Liver (tissue), 9 donors: ENCODE data around the gene NAGA. TPM values are rescaled to one million over a fixed set of nuclear protein-coding genes. Genes with fewer than 3 reads are reported as not detected.

Experiments
- DNase-seq: peaks from one replicate; pipeline ENCODE4 v3.0.0-alpha.2; 2017; ENCODE audit warnings: low spot score
- H3K27ac ChIP-seq, 2 donors: one replicate each; pipeline ENCODE4 v1.7.0; 2013; ENCODE audit warnings: inconsistent platforms in 2 of 2, low read length in 2 of 2, control low read depth in 1 of 2, low read depth in 1 of 2, mild to moderate bottlenecking in 1 of 2
- H3K27me3 ChIP-seq, 4 donors: one replicate each; pipeline versions ENCODE4 v1.6.1 to v1.7.0; 2013; ENCODE audit warnings: low read length in 3 of 4, inconsistent platforms in 1 of 4, mild to moderate bottlenecking in 1 of 4, moderate library complexity in 1 of 4; ENCODE audit not compliant: control insufficient read depth in 4 of 4, insufficient read depth in 4 of 4
- H3K36me3 ChIP-seq, 4 donors: one replicate each; pipeline versions ENCODE4 v1.6.1 to v1.7.0; 2013; ENCODE audit warnings: low read length in 3 of 4, mild to moderate bottlenecking in 3 of 4, low read depth in 1 of 4, moderate library complexity in 1 of 4; ENCODE audit not compliant: control insufficient read depth in 4 of 4, insufficient read depth in 3 of 4
- H3K4me1 ChIP-seq, 4 donors: one replicate each; pipeline versions ENCODE4 v1.6.1 to v1.7.0; 2013; ENCODE audit warnings: low read length in 3 of 4, mild to moderate bottlenecking in 3 of 4, moderate library complexity in 1 of 4; ENCODE audit not compliant: control insufficient read depth in 4 of 4, insufficient read depth in 4 of 4
- H3K4me3 ChIP-seq, 3 donors: one replicate each; pipeline versions ENCODE4 v1.6.1 to v1.7.0; 2013; ENCODE audit warnings: low read length in 3 of 3, control low read depth in 1 of 3, low read depth in 1 of 3, mild to moderate bottlenecking in 1 of 3
- H3K9ac ChIP-seq, 2 donors: one replicate each; pipeline ENCODE4 v1.7.0; 2013; ENCODE audit warnings: low read length in 2 of 2, mild to moderate bottlenecking in 2 of 2, moderate library complexity in 2 of 2, control low read depth in 1 of 2, low read depth in 1 of 2
- H3K9me3 ChIP-seq, 4 donors: one replicate each; pipeline versions ENCODE4 v1.6.1 to v1.7.0; 2013; ENCODE audit warnings: low read length in 3 of 4; ENCODE audit not compliant: control insufficient read depth in 4 of 4
- ATF3 ChIP-seq: IDR thresholded peaks from 2 replicates; pipeline ENCODE4 v1.6.1; 2016; ENCODE audit warnings: antibody characterized with exemption
- CTCF ChIP-seq: fragments of 150-350 bp; IDR thresholded peaks from 2 replicates; pipeline ENCODE4 v1.5.1; 2017; ENCODE audit warnings: improper control_type of control experiment, low read depth, low read length; ENCODE audit not compliant: missing input control
- EGR1 ChIP-seq, 2 donors: IDR thresholded peaks; 2 replicates each; pipeline ENCODE4 v1.6.1; 2016 to 2018; ENCODE audit warnings: antibody characterized with exemption in 2 of 2, low read depth in 2 of 2
- FOXA1 ChIP-seq: IDR thresholded peaks from 2 replicates; pipeline ENCODE4 v1.6.1; 2016; ENCODE audit warnings: antibody characterized with exemption
- FOXA2 ChIP-seq: IDR thresholded peaks from 2 replicates; pipeline ENCODE4 v1.6.1; 2016; ENCODE audit warnings: antibody characterized with exemption
- GABPA ChIP-seq, 2 donors: IDR thresholded peaks in 1 of 2; conservative IDR thresholded peaks in 1 of 2; 2 replicates each; pipeline ENCODE4 v1.6.1; 2016; ENCODE audit warnings: antibody characterized with exemption in 2 of 2, mild to moderate bottlenecking in 1 of 2, moderate library complexity in 1 of 2
- HNF4A ChIP-seq, 2 donors: conservative IDR thresholded peaks; 2 replicates each; pipeline ENCODE4 v1.6.1; 2016; ENCODE audit warnings: antibody characterized with exemption in 2 of 2, mild to moderate bottlenecking in 2 of 2
- HNF4G ChIP-seq: IDR thresholded peaks from 2 replicates; pipeline ENCODE4 v1.6.1; 2016; ENCODE audit warnings: antibody characterized with exemption
- JUND ChIP-seq, 2 donors: IDR thresholded peaks; 2 replicates each; pipeline ENCODE4 v1.6.1; 2016; ENCODE audit warnings: antibody characterized with exemption in 2 of 2
- MAX ChIP-seq: IDR thresholded peaks from 2 replicates; pipeline ENCODE4 v1.6.1; 2016; ENCODE audit warnings: antibody characterized with exemption
- NR2F2 ChIP-seq: IDR thresholded peaks from 2 replicates; pipeline ENCODE4 v1.6.1; 2016; ENCODE audit warnings: antibody characterized with exemption
- RAD21 ChIP-seq, 2 donors: IDR thresholded peaks; 2 replicates each; pipeline ENCODE4 v1.6.1; 2016; ENCODE audit warnings: antibody characterized with exemption in 2 of 2, mild to moderate bottlenecking in 2 of 2
- RXRA ChIP-seq, 2 donors: IDR thresholded peaks; 2 replicates each; pipeline ENCODE4 v1.6.1; 2017 to 2018; ENCODE audit warnings: antibody characterized with exemption in 2 of 2, mild to moderate bottlenecking in 1 of 2
- SP1 ChIP-seq: IDR thresholded peaks from 2 replicates; pipeline ENCODE4 v1.6.1; 2018; ENCODE audit warnings: antibody characterized with exemption, mild to moderate bottlenecking
- TAF1 ChIP-seq: conservative IDR thresholded peaks from 2 replicates; pipeline ENCODE4 v1.6.1; 2016; ENCODE audit warnings: antibody characterized with exemption, mild to moderate bottlenecking
- YY1 ChIP-seq: IDR thresholded peaks from 2 replicates; pipeline ENCODE4 v1.6.1; 2016; ENCODE audit warnings: antibody characterized with exemption, mild to moderate bottlenecking
- ZBTB33 ChIP-seq: IDR thresholded peaks from 2 replicates; pipeline ENCODE4 v1.6.1; 2016; ENCODE audit warnings: antibody characterized with exemption
- WGBS: extraction: QIAGEN DNeasy Blood & Tissue Kit; methylation state at CpG from one replicate; pipeline ENCODE4 v1.1.7; 2013; 5-methylcytosine and 5-hydroxymethylcytosine counted together
- polyA plus RNA-seq, 2 donors: library from polyadenylated mRNA; stranded (reverse) in 1 of 2; unstranded in 1 of 2; fragments of 200-250 nt in 1 of 2; fragments of >200 nt in 1 of 2; fragmentation: Nextera tagmentation in 1 of 2; extraction: Ambion mirVana in 1 of 2; gene quantifications; one replicate each; pipeline versions ENCODE4 v1.2.1 to v1.2.3, GENCODE V29; 2013 to 2015
- total RNA-seq, 2 donors: library from RNA; depleted of rRNA; stranded (reverse); fragments of >200 nt; gene quantifications; one replicate each; pipeline ENCODE4 v1.2.3, GENCODE V29; 2014
- TF ChIP-seq, protein P1 (sequence below): IDR thresholded peaks from 2 replicates; pipeline ENCODE4 v1.6.1; 2016; ENCODE audit warnings: antibody characterized with exemption, mild to moderate bottlenecking
- donor health status: healthy.
- donor health status: healthy.
- donor health status: healthy.
- donor health status: healthy.
- donor health status: healthy.

Gene NAGA
- total and polyA plus RNA-seq, 4 donors, result 12.8 to 33.9 (median 23.9) TPM

- 92% methylated on average over 3 of the region's 3 CpGs for WGBS
- no peaks in the 10 kb centered on the region for H3K27me3 ChIP-seq
- TF ChIP-seq EGR1 (IDR thresholded peaks at IDR 0.05; ENCODE audit: low read depth in 2 of 2) (no peak), NR2F2 (no peak), HNF4G (no peak), JUND (IDR thresholded peaks at IDR 0.05) (no peak), CTCF (no peak), FOXA1 (no peak), HNF4A (conservative IDR thresholded peaks at IDR 0.05) (no peak), FOXA2 (no peak), MAX (no peak), ATF3 (no peak), YY1 (no peak)
Measured at GRCh38 chr22:42052765-42053164, 17.8 kb downstream of the NAGA start.

GRCh38 chr22:42050641-42051180 lies 19.9 kb downstream of the NAGA start:
- Histone ChIP-seq H3K9me3 (no peaks in the 10 kb centered on the region), H3K27me3 (no peaks in the 10 kb centered on the region), H3K4me3 (no peak overlapping the region), H3K27ac (no peak overlapping the region), H3K9ac (no peak overlapping the region), H3K4me1 (no peaks in the 10 kb centered on the region), H3K36me3 (no peaks in the 10 kb centered on the region)
- 68% methylated on average over 2 of the region's 2 CpGs for WGBS
- TF ChIP-seq RXRA (IDR thresholded peaks at IDR 0.05) (no peak), GABPA (IDR thresholded peaks at IDR 0.05 in 1 of 2, conservative IDR thresholded peaks at IDR 0.05 in 1 of 2) (no peak), EGR1 (IDR thresholded peaks at IDR 0.05; ENCODE audit: low read depth in 2 of 2) (no peak), HNF4A (conservative IDR thresholded peaks at IDR 0.05) (no peak), ATF3 (no peak), CTCF (no peak), NR2F2 (no peak), RAD21 (IDR thresholded peaks at IDR 0.05) (no peak), YY1 (no peak), MAX (no peak), FOXA1 (no peak), FOXA2 (no peak), HNF4G (no peak), ZBTB33 (no peak), TAF1 (no peak), SP1 (no peak)
- TF ChIP-seq, protein P1, sequence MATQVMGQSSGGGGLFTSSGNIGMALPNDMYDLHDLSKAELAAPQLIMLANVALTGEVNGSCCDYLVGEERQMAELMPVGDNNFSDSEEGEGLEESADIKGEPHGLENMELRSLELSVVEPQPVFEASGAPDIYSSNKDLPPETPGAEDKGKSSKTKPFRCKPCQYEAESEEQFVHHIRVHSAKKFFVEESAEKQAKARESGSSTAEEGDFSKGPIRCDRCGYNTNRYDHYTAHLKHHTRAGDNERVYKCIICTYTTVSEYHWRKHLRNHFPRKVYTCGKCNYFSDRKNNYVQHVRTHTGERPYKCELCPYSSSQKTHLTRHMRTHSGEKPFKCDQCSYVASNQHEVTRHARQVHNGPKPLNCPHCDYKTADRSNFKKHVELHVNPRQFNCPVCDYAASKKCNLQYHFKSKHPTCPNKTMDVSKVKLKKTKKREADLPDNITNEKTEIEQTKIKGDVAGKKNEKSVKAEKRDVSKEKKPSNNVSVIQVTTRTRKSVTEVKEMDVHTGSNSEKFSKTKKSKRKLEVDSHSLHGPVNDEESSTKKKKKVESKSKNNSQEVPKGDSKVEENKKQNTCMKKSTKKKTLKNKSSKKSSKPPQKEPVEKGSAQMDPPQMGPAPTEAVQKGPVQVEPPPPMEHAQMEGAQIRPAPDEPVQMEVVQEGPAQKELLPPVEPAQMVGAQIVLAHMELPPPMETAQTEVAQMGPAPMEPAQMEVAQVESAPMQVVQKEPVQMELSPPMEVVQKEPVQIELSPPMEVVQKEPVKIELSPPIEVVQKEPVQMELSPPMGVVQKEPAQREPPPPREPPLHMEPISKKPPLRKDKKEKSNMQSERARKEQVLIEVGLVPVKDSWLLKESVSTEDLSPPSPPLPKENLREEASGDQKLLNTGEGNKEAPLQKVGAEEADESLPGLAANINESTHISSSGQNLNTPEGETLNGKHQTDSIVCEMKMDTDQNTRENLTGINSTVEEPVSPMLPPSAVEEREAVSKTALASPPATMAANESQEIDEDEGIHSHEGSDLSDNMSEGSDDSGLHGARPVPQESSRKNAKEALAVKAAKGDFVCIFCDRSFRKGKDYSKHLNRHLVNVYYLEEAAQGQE, result no peak
- DNase-seq, result no peak

More at GRCh38 chr22:42052765-42053164, 17.8 kb downstream of the NAGA start:
- H3K4me1 ChIP-seq, result no peaks in the 10 kb centered on the region
- no peaks in the 10 kb centered on the region for H3K36me3 ChIP-seq
- no peak for DNase-seq
- no peak overlapping the region for H3K9ac ChIP-seq
- H3K4me3 ChIP-seq, result no peak overlapping the region
- H3K9me3 ChIP-seq, result no peaks in the 10 kb centered on the region
- H3K27ac ChIP-seq, result no peak overlapping the region
